ENCODE measurements around the gene INCA1.

The INCA1 gene

GRCh38 chr17:4948166-4948930 is 49.0 kb downstream of the INCA1 start, which contains the start of gene PFN1:
Gene PFN1, minus strand, starts transcription at chr17:4948530. Its CDS starts 136 bp downstream, at chr17:4948394.
- DNase-seq (ENCODE audit: low spot score) = peak; percentile 85

- peak; percentile 50 for DNase-seq (ENCODE audit: low spot score)
These were observed 49.7 kb downstream of the INCA1 start for GRCh38 chr17:4947411-4948165.

- DNase-seq (ENCODE audit: low spot score) = no peak
These were observed 50.3 kb downstream of the INCA1 start for GRCh38 chr17:4947010-4947410.

- DNase-seq (ENCODE audit: low spot score) = no peak
These were observed 50.9 kb downstream of the INCA1 start for GRCh38 chr17:4946312-4946976.

GRCh38 chr17:4945944-4946280 is 51.4 kb downstream of the INCA1 start:
- no peak for DNase-seq (ENCODE audit: low spot score)

- DNase-seq (ENCODE audit: low spot score) = peak; percentile 91
These were observed 52.0 kb downstream of the INCA1 start for GRCh38 chr17:4945176-4945943.

- DNase-seq (ENCODE audit: low spot score) = no peak
These were observed 52.7 kb downstream of the INCA1 start for GRCh38 chr17:4944554-4945175.

- no peak for DNase-seq (ENCODE audit: low spot score)
These were observed 53.2 kb downstream of the INCA1 start for GRCh38 chr17:4944163-4944553.

GRCh38 chr17:4942760-4943508 is 54.4 kb downstream of the INCA1 start:
- DNase-seq (ENCODE audit: low spot score) = no peak

- no peak for DNase-seq (ENCODE audit: low spot score)
These were observed 56.1 kb downstream of the INCA1 start for GRCh38 chr17:4941319-4941610.

GRCh38 chr17:4940555-4941318 is 56.6 kb downstream of the INCA1 start:
- peak; percentile 89 for DNase-seq (ENCODE audit: low spot score)

GRCh38 chr17:4939796-4940554 is 57.3 kb downstream of the INCA1 start, which contains the start of the genes RNF167 and SLC25A11:
Gene RNF167, plus strand, starts transcription at chr17:4940268. Its CDS starts 642 bp downstream, at chr17:4940910.
Gene SLC25A11, minus strand, starts transcription at chr17:4940046. Its CDS starts 136 bp downstream, at chr17:4939910.
- peak; percentile 99 for DNase-seq (ENCODE audit: low spot score)

GRCh38 chr17:4939546-4939795 is 57.9 kb downstream of the INCA1 start:
- DNase-seq (ENCODE audit: low spot score) = no peak

GRCh38 chr17:4938688-4939545 is 58.4 kb downstream of the INCA1 start:
- DNase-seq (ENCODE audit: low spot score) = no peak

Measured in LoVo (cell line).